Stimulated activated CD4-positive, alpha-beta T cell treated with anti-CD3 and anti-CD28 coated beads, Interleukin-1b, Interleukin-23, amount 100 ng/mL, for 4 hours (primary cell): ENCODE results near the gene ZNF484.
"Not testable (repeated sequence)": the region's sequence is repeated elsewhere in the genome, so short reads cannot be mapped to it uniquely, and the experiment has no call there.

ENCODE experiments used
- DNase-seq, 2 donors: peaks; one replicate each; pipeline ENCODE4 v3.0.0-alpha.2; 2020; ENCODE audit warnings: low read depth in 2 of 2

The ZNF484 gene

GRCh38 chr9:92860867-92861266 lies 17.0 kb downstream of the ZNF484 start:
- DNase-seq, result no peak

GRCh38 chr9:92857236-92857635 lies 20.6 kb downstream of the ZNF484 start:
- no peak for DNase-seq

GRCh38 chr9:92853716-92854115 lies 24.1 kb downstream of the ZNF484 start:
- DNase-seq, result no peak

GRCh38 chr9:92850898-92851297 lies 26.9 kb downstream of the ZNF484 start:
- no peak for DNase-seq

GRCh38 chr9:92848740-92849139 lies 29.1 kb downstream of the ZNF484 start:
- DNase-seq, result not testable (repeated sequence)

- DNase-seq, result no peak
These were observed 31.1 kb downstream of the ZNF484 start for GRCh38 chr9:92846662-92847145.

GRCh38 chr9:92838411-92838810 lies 39.4 kb downstream of the ZNF484 start:
- DNase-seq, result not testable (repeated sequence)

GRCh38 chr9:92837191-92837590 lies 40.6 kb downstream of the ZNF484 start:
- no peak for DNase-seq

- no peak for DNase-seq
These were observed 48.4 kb downstream of the ZNF484 start for GRCh38 chr9:92829420-92829819.

GRCh38 chr9:92825065-92825464 lies 52.8 kb downstream of the ZNF484 start:
- DNase-seq, result not testable (repeated sequence)

GRCh38 chr9:92820964-92821363 lies 56.9 kb downstream of the ZNF484 start:
- DNase-seq, result no peak

- DNase-seq, result not testable (repeated sequence)
These were observed 57.9 kb downstream of the ZNF484 start for GRCh38 chr9:92819898-92820297.

GRCh38 chr9:92809629-92810326 lies 68.1 kb downstream of the ZNF484 start:
- peak in 1 of 2 donors; percentile 8 for DNase-seq

- peak in 1 of 2 donors; percentile 44 for DNase-seq
These were observed 68.9 kb downstream of the ZNF484 start for GRCh38 chr9:92808726-92809451.

- DNase-seq, result peak in 1 of 2 donors; percentile 31
These were observed 69.8 kb downstream of the ZNF484 start for GRCh38 chr9:92807757-92808725.

GRCh38 chr9:92807031-92807756 lies 70.6 kb downstream of the ZNF484 start:
- no peak for DNase-seq

- no peak for DNase-seq
These were observed 73.1 kb downstream of the ZNF484 start for GRCh38 chr9:92804727-92805126.

- DNase-seq, result no peak
These were observed 79.5 kb downstream of the ZNF484 start for GRCh38 chr9:92798358-92798757.

GRCh38 chr9:92796337-92796804 lies 81.5 kb downstream of the ZNF484 start:
- not testable (repeated sequence) for DNase-seq

GRCh38 chr9:92795598-92796336 lies 82.1 kb downstream of the ZNF484 start:
- DNase-seq, result no peak
